HEK293 (cell line): ENCODE measurements around the gene TIAL1.

ENCODE experiments used
- CTCF ChIA-PET: fragments of 350-600 bp; formaldehyde crosslinking; extraction: SDS; loops from one replicate; lab custom pipeline; 2021; ENCODE audit warnings: antibody characterized with exemption; lab: Yijun Ruan, JAX
- POLR2A ChIA-PET: fragments of 300-600 bp; formaldehyde crosslinking; extraction: SDS; loops from one replicate; lab custom pipeline; 2020; ENCODE audit warnings: antibody characterized with exemption, inconsistent platforms; lab: Yijun Ruan, JAX
- H3K27ac ChIP-seq: fragments of 200-500 bp; sonication (Bioruptor generic); 2 replicates; pipeline ENCODE4 v1.5.1; 2014; ENCODE audit warnings: low read depth, low read length, control low read depth, inconsistent platforms; ENCODE audit errors: extremely low read depth
- H3K36me3 ChIP-seq, 2 experiments: fragments of 200-500 bp in 1 of 2; sonication (Bioruptor generic) in 1 of 2; 1 replicate in 1 of 2; 2 replicates in 1 of 2; pipeline ENCODE4 v1.5.1; 2014 to 2017; ENCODE audit warnings: inconsistent platforms in 2 of 2, low read length in 2 of 2; ENCODE audit not compliant: control insufficient read depth in 2 of 2, insufficient read depth in 1 of 2
- H3K4me1 ChIP-seq: fragments of 200-500 bp; sonication (Bioruptor generic); 2 replicates; pipeline ENCODE4 v1.5.1; 2014; ENCODE audit warnings: mild to moderate bottlenecking, low read length, inconsistent platforms; ENCODE audit not compliant: control insufficient read depth, insufficient read depth
- H3K4me3 ChIP-seq: 2 replicates; pipeline ENCODE4 v1.5.1; 2011; ENCODE audit warnings: low read depth, mild to moderate bottlenecking, control low read depth, low read length, moderate library complexity
- H3K9me3 ChIP-seq: fragments of 200-500 bp; sonication (Bioruptor generic); 2 replicates; pipeline ENCODE4 v1.5.1; 2014; ENCODE audit warnings: low read depth, low read length, inconsistent platforms; ENCODE audit not compliant: control insufficient read depth, insufficient read depth
- GLIS2 ChIP-seq: fragments of 450-650 bp; formaldehyde crosslinking; IDR thresholded peaks from 2 replicates; pipeline ENCODE4 v1.5.1; 2016; ENCODE audit warnings: missing biosample characterization, missing genetic modification characterization
- HOXD13 ChIP-seq: sonication (generic); formaldehyde crosslinking; IDR thresholded peaks from 2 replicates; pipeline ENCODE4 v1.8.0; 2022; ENCODE audit warnings: missing genetic modification reagents, borderline replicate concordance
- SETDB1 ChIP-seq: IDR thresholded peaks from one replicate; pipeline ENCODE4 v1.6.1; 2017; ENCODE audit warnings: mild to moderate bottlenecking, low read length, moderate library complexity, mixed read lengths; ENCODE audit not compliant: insufficient read length
- SP2 ChIP-seq: fragments of 450-650 bp; formaldehyde crosslinking; IDR thresholded peaks from 2 replicates; pipeline ENCODE4 v1.5.1; 2016; ENCODE audit warnings: missing biosample characterization, missing genetic modification characterization
- ZBTB11 ChIP-seq: fragments of 450-650 bp; formaldehyde crosslinking; conservative IDR thresholded peaks from 2 replicates; pipeline ENCODE4 v1.5.1; 2016; ENCODE audit warnings: low read depth, missing biosample characterization, missing genetic modification characterization
- ZBTB49 ChIP-seq: fragments of 450-650 bp; formaldehyde crosslinking; IDR thresholded peaks from 2 replicates; pipeline ENCODE4 v1.5.1; 2016; ENCODE audit warnings: missing biosample characterization, missing genetic modification characterization, low read depth
- ZNF112 ChIP-seq: fragments of 450-650 bp; formaldehyde crosslinking; IDR thresholded peaks from 2 replicates; pipeline ENCODE4 v1.5.0; 2017; ENCODE audit warnings: missing biosample characterization, missing genetic modification characterization
- ZNF18 ChIP-seq: fragments of 450-650 bp; formaldehyde crosslinking; IDR thresholded peaks from 2 replicates; pipeline ENCODE4 v1.5.1; 2016; ENCODE audit warnings: missing biosample characterization, missing genetic modification characterization
- ZNF202 ChIP-seq: fragments of 450-650 bp; formaldehyde crosslinking; IDR thresholded peaks from 2 replicates; pipeline ENCODE4 v1.5.1; 2016; ENCODE audit warnings: missing biosample characterization, missing genetic modification characterization, borderline replicate concordance
- ZNF248 ChIP-seq: fragments of 450-650 bp; formaldehyde crosslinking; IDR thresholded peaks from 2 replicates; pipeline ENCODE4 v1.5.1; 2017; ENCODE audit warnings: missing biosample characterization, missing genetic modification characterization
- ZNF350 ChIP-seq: fragments of 450-650 bp; formaldehyde crosslinking; IDR thresholded peaks from 2 replicates; pipeline ENCODE4 v1.5.0; 2017; ENCODE audit warnings: missing biosample characterization, mild to moderate bottlenecking, missing genetic modification characterization
- ZNF394 ChIP-seq: fragments of 450-650 bp; formaldehyde crosslinking; IDR thresholded peaks from 2 replicates; pipeline ENCODE4 v1.5.1; 2016; ENCODE audit warnings: missing biosample characterization, missing genetic modification characterization, mild to moderate bottlenecking, moderate library complexity, borderline replicate concordance
- ZNF426 ChIP-seq: fragments of 450-650 bp; formaldehyde crosslinking; IDR thresholded peaks from 2 replicates; pipeline ENCODE4 v1.5.1; 2017; ENCODE audit warnings: missing biosample characterization, missing genetic modification characterization, mild to moderate bottlenecking, inconsistent platforms, moderate library complexity
- ZNF654 ChIP-seq: fragments of 450-650 bp; formaldehyde crosslinking; IDR thresholded peaks from 2 replicates; pipeline ENCODE4 v1.5.1; 2016; ENCODE audit warnings: low read depth, missing biosample characterization, missing genetic modification characterization
- ZNF664 ChIP-seq: fragments of 450-650 bp; formaldehyde crosslinking; IDR thresholded peaks from 2 replicates; pipeline ENCODE4 v1.5.1; 2016; ENCODE audit warnings: missing biosample characterization, missing genetic modification characterization

The TIAL1 gene

GRCh38 chr10:119596537-119597404, at the start of gene TIAL1 (continued):
- TF ChIP-seq ZBTB11 (tag by site-specific recombination) = peak; percentile 97
- TF ChIP-seq, all 188 proteins: peak for 74

GRCh38 chr10:119644994-119645393, 48.2 kb upstream of the TIAL1 start:
- Histone ChIP-seq H3K27ac (no peak overlapping the region), H3K36me3 (no peaks in the 10 kb centered on the region), H3K9me3 (no peaks in the 10 kb centered on the region), H3K4me3 (no peak overlapping the region), H3K4me1 (no peaks in the 10 kb centered on the region)
- POLR2A ChIA-PET = interaction anchor here (0.6 kb wide), 1 partner anchor 81 kb away, joined by 5 read pairs; the partner anchor contains the start of gene INPP5F
- CTCF ChIA-PET = interaction anchor here (0.9 to 1.3 kb wide), 4 partner anchors 8 to 18 kb away, joined by 3 to 7 read pairs (median 3); no protein-coding TSS in a partner anchor
- 0 out of 2 replicates have a peak, but pooled peaks have one; percentile 1 for TF ChIP-seq ZNF664
- peak; percentile 93 for TF ChIP-seq SETDB1
- TF ChIP-seq ZNF350 (tag by site-specific recombination) = no peak

- Histone ChIP-seq H3K27ac (no peak overlapping the region), H3K4me1 (no peaks in the 10 kb centered on the region), H3K36me3 (no peaks in the 10 kb centered on the region), H3K4me3 (no peak overlapping the region), H3K9me3 (no peaks in the 10 kb centered on the region)
- ChIA-PET CTCF (interaction anchor here (0.6 to 1.7 kb wide), 9 partner anchors 9 to 298 kb away, joined by 3 to 7 read pairs (median 3); no protein-coding TSS in a partner anchor), POLR2A (interaction anchor here (0.6 kb wide), 1 partner anchor 81 kb away, joined by 5 read pairs; the partner anchor contains the start of gene INPP5F)
- TF ChIP-seq ZNF394 (peak; percentile 74; the same call in 1 of the 2 replicates), ZNF654 (peak; percentile 23; the same call in 1 of the 2 replicates), SP2 (no peak)
These were observed 47.5 kb upstream of the TIAL1 start for GRCh38 chr10:119644205-119644814.

GRCh38 chr10:119643306-119644204, 46.8 kb upstream of the TIAL1 start:
- Histone ChIP-seq H3K4me1 (no peaks in the 10 kb centered on the region), H3K9me3 (no peaks in the 10 kb centered on the region), H3K36me3 (no peaks in the 10 kb centered on the region), H3K4me3 (no peak overlapping the region), H3K27ac (no peak overlapping the region)
- ChIA-PET POLR2A (interaction anchor here (1.3 kb wide), 1 partner anchor 8 kb away, joined by 4 read pairs; the partner anchor contains the start of gene BAG3), CTCF (interaction anchor here (0.6 to 1.7 kb wide), 10 partner anchors 9 to 298 kb away, joined by 3 to 7 read pairs (median 3); no protein-coding TSS in a partner anchor)
- no peak for TF ChIP-seq ZNF18 (tag by site-specific recombination)
- no peak for TF ChIP-seq ZNF202 (tag by site-specific recombination)
- TF ChIP-seq ZNF426 (tag by site-specific recombination) = no peak
- TF ChIP-seq ZBTB49 (tag by site-specific recombination) = no peak
- TF ChIP-seq ZNF112 (tag by site-specific recombination) = no peak
- no peak for TF ChIP-seq ZNF248 (tag by site-specific recombination)
- no peak for TF ChIP-seq HOXD13 (CRISPR knock-in tag)
- TF ChIP-seq GLIS2 (tag by site-specific recombination) = no peak
